Left ventricle myocardium superior (tissue), 1 donor: ENCODE results near the gene CD72. TPM values are rescaled to one million over a fixed set of nuclear protein-coding genes. Genes with fewer than 3 reads are reported as not detected.
"Not testable (repeated sequence)": the region's sequence is repeated elsewhere in the genome, so short reads cannot be mapped to it uniquely, and the experiment has no call there.

Experiments used
- ATAC-seq: fragments of 200-7000 bp; cut with Tn5 transposase; one replicate; pipeline ENCODE4 v1.9.1; 2020; ENCODE audit warnings: mild to moderate bottlenecking, moderate library complexity
- DNase-seq: peaks from one replicate; pipeline ENCODE4 v3.0.0-alpha.2; 2020
- intact Hi-C: fragments of 100-400 bp; cut with micrococcal nuclease; formaldehyde crosslinking; loops from one replicate; pipeline ENCODE4 v1.11.0; 2022
- total RNA-seq: library from RNA; stranded (reverse); fragmentation: NEBNext Ultra II Directional; extraction: Animal tissue kit (Norgen Biotek cat#: 25700); gene quantifications from one replicate; pipeline ENCODE4 v1.2.1, GENCODE V29; 2021
- donor health status: DM: no; HTN: yes; CAD: no; lungs with severe emphysema.

The CD72 gene
- total RNA-seq, 1 donor from 2014 or later = 0.77 TPM

DNA sequence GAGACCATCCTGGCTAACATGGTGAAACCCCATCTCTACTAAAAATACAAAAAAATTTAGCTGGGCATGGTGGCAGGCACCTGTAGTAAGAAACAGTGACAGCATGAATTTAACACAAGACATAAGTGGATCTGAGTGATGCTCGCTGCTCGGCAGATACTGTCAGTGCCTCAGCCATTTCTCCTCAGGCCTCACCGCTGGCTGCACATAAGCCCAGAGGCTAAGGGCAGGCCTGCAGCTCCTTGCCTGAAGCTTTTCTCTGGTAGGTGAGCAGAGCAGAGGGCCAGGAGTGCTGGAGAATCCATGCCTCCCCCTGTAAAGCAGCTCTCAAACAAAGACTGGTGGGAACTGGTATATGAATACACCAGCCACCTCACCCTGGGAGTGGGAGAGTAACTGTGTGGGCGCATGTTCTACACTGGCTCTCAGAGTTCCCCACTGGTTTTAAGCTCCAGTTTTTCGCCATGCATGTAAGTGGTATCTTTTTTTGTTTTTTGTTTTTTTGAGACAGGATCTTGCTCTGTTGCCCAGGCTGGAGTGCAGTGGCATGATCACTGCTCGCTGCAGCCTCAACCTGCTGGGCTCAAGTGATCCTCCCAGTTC is 10.3 kb upstream of the CD72 start:
- no peak for DNase-seq
- ATAC-seq = no peak
- intact Hi-C loops = no loop called here

DNA sequence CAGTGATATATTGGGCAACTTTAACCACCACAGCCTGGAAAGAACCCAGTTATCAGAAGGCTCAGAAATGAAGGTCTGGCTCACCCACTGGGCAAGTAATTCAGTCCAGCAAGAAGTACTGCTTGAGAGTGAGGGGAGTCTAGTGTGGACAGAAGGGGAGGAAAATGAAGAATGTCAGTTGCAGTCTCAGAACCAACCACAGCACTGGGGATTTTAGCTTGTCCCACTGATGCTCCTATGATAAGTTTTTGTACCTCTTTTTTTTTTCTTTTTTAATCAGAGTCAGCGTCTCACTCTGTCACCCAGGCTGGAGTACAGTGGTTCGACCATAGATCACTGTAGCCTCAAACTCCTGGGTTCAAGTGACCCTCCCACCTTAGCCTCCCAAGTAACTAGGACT is 9.4 kb upstream of the CD72 start:
- ATAC-seq (no peak), DNase-seq (no peak)
- intact Hi-C loops = no loop called here

GRCh38 chr9:35619800-35620158 is 1.6 kb upstream of the CD72 start:
- DNase-seq = no peak
- intact Hi-C loops = no loop called here
- ATAC-seq = no peak

DNA sequence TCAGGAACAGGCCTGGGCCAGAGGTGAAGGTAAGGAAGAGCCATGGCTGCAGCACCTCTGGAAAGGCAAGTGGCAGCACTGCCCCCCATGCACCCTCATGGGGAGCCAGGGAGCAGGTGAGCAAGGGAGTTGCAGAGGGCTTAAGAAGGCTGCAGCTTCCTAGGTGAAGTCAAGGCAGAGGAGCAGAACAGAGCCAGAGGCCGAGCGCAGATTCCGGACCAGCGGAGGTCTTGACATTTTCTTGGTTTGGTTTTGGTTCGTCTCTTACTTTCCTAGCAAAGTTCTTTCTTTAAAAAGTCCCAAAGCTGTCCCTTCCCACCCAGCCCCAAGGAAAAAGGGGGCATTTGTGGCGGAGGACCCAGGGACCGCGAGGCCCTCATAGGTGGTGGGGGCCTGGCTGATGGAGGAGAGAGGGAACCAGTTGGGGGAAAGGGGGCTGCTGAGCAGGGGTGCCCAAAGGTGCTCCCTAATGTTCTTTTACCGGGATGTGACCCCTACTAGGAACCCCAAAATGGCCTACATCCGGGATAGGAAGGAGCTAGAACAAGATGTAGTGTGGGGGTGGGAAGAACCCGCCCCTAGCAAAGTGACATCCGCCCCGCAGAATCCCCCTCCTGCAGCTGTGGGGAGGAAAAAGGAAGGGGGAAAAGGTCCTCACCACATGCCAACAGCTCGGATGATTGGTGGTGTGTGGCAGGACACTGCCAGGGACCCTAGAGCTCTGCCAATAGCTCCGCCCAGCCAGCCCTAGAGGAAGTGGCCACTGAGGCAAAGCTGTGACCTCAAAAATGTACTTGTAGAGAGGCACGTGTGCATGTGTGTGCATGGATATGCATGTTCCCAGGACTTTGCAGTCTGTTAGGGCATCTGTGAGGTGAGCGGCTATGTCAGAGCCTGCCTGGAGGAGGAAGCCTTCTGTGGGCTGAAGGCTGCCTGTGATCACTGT is 914 bp upstream of the CD72 start:
- intact Hi-C loops = no loop called here
- peak; percentile 40 for DNase-seq
- peak; percentile 31 for ATAC-seq

DNA sequence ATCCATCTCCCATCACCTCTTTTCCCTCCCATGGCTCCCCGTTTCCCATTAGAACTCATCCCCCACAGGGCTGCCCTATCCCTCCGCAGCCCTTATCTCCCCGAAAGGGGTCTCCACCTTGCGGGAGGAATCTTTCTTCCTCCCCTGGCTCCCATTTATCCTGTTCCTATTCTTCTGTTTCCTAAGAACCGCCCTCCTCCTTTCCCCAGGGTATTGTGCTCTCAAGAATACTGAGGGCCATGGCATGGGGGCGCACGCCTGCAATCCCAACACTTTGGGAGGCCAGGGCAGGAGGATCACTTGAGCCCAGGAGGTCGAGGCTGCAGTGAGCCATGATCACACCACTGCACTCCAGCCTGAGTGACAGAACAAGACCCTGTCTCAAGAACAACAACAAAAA is 665 bp downstream of the CD72 start:
- intact Hi-C loops = no loop called here
- no peak for DNase-seq
- ATAC-seq = no peak

- ATAC-seq (peak; percentile 74), DNase-seq (peak; percentile 81)
- intact Hi-C loops = no loop called here
These were observed 1.3 kb downstream of the CD72 start for GRCh38 chr9:35616681-35617459.

GRCh38 chr9:35615981-35616680 is 2.1 kb downstream of the CD72 start:
- no peak for ATAC-seq
- intact Hi-C loops = no loop called here
- no peak for DNase-seq

DNA sequence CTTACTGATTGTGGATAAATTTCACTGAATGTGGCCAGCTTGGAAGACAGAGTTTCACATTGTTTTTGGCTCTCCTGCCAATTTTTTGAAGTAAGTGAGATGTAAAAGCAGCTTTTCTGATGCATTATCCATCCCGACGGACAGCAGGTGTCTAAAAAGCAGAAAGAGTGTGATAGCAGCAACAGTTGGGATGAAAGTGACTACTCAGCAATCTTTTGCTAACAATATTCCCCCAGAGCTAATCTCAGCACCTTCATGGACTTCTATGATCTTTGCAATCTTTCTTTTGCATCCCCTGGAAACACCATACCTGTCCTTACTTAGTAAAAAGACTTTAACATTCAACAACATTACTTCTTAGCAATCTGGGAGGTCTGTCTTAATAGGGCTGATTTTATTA is 5.4 kb downstream of the CD72 start:
- DNase-seq (no peak), ATAC-seq (no peak)
- intact Hi-C loops = no loop called here

DNA sequence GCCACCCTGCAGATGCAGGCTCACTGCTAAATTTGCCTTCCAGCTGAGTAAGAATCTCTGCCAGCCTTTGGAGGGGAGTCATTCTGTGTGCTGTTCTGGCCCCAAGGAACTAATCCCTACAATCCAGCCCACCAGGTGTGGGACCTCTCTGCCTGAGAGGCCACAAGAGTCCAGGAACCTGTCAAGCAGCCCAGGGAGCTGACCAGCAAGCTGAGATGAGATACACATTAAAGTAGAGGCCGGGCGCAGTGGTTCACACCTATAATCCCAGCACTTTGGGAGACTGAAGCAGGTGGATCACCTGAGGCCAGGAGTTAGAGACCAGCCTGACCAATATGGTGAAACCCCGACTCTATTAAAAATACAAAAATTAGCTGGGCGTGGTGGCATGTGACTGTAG is 6.1 kb downstream of the CD72 start:
- ATAC-seq, intact Hi-C loops, DNase-seq: not testable (repeated sequence)

GRCh38 chr9:35611230-35611797 is 6.9 kb downstream of the CD72 start:
- intact Hi-C loops = no loop called here
- DNase-seq = peak; percentile 59
- ATAC-seq = peak; percentile 53

DNA sequence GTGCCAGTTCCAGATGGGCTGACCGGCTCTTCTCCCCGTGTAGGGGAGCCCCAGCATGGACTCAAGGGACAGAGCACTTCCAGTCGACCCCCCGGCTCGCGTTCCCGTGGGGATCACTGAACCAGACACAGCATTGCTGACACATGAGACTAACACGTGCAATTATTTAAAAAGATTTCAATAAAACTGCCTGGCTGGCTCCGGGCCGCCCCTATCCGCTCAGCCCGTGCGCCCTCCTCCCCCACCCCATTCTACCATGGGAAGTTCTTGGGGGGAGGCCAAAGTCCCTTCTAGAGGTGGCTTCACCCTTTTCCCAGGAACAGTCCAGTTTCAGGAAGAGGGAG is 8.4 kb downstream of the CD72 start:
- intact Hi-C loops = no loop called here
- no peak for DNase-seq
- ATAC-seq = no peak

- intact Hi-C loops = no loop called here
- ATAC-seq (no peak), DNase-seq (no peak)
These were observed 9.0 kb downstream of the CD72 start for GRCh38 chr9:35609001-35609819.

GRCh38 chr9:35608221-35608620 is 10.0 kb downstream of the CD72 start:
- intact Hi-C loops = no loop called here
- ATAC-seq = no peak
- no peak for DNase-seq

DNA sequence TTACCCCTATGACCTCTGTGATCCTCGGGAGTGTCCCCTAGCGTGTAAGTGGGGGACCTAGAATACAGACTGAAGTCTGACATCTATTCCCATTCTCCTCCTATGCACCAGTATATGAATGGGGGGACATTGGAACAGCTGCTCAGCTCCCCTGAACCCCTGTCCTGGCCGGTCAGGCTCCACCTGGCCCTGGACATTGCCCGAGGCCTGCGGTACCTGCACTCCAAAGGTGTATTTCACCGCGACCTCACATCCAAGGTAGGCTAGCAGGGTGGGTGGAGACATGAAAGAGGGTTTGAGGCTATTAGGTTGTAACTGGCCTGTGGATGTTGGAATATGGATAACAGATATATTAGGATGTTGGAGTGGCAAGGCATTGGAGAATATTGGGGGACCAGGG is 11.5 kb downstream of the CD72 start:
- intact Hi-C loops = no loop called here
- DNase-seq (no peak), ATAC-seq (no peak)

GRCh38 chr9:35606138-35606504 is 12.1 kb downstream of the CD72 start:
- intact Hi-C loops = no loop called here
- DNase-seq = no peak
- ATAC-seq = no peak

DNA sequence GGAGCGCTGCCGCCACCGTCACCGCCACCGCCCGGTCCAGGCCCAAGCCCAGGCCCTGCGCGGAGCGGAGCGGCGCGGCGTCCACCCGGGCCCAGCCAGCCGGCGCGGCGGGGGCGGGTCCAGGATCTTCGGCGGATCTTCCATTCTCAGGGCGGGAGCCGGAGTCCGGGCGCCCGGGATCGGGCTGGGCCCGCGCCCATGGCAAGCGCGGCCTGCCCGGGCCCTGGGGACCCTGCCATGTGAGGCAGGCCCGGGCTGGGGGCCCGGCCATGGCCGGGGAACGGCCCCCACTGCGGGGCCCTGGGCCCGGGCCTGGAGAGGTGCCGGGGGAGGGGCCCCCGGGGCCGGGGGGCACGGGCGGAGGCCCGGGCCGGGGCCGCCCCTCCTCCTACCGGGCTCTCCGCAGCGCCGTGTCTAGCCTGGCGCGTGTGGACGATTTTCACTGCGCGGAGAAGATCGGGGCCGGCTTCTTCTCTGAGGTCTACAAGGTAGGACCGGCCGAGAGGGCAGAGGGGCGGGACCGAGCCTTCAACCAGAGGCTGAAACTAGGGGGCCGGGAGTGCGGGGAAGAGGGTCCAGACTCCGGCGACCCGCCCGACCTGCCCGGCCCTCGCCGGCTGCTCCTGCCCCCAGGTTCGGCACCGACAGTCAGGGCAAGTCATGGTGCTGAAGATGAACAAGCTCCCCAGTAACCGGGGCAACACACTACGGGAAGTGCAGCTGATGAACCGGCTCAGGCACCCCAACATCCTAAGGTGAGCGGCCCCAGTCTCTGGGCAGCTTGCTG is 12.7 kb downstream of the CD72 start:
- DNase-seq = peak; percentile 52
- intact Hi-C loops = no loop called here

DNA sequence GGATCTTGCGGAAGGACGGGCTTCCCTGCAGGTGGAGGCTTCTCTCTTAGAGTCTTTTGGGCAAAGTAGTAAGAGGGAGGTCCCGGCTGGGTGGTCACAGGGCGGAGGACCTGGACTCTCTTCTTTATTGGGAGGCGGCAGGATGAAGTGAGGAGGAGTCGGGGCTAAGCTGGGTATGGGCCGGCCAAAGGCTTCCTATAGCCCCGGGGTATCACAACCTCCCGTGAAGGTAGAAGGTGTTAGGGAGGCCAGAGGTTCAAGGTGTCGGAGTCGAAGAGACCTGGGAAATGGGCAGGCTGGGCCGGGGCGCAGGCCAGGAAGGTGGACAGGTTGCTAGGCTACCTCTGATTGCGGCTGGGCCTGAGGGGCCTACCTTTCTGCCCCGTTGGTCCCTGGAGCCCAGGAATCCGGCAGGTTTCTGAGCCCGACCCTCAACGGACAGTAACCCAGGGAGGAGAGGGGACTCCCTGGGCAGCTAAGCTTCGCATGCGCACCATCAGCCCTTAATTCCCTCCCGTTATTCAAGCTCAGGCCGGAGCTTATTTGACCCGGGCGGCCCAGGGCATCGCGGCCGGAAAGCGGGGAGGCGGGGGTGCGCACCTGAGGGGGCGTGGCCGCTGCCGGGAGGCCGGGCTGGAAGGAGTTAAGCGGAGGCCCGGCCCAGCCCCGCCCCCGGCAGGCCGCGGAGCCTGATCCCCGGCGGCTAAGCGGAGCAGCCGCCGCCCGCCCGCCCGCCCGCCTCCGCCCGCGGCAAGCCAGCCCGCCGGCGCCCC is 13.4 kb downstream of the CD72 start, which contains the start of gene TESK1:
Gene TESK1 (plus strand): TSS at position 685 of the 773 bp plus-strand sequence. CDS start 358 bp downstream, outside the sequence.
- DNase-seq (peak; percentile 88), ATAC-seq (peak; percentile 70)
- intact Hi-C loops = no loop called here

More for the DNA sequence above, 12.7 kb downstream of the CD72 start:
- ATAC-seq = no peak
